Stimulated activated CD4-positive, alpha-beta T cell treated with anti-CD3 and anti-CD28 coated beads, Interleukin-15, amount 100 ng/mL, for 1 hour (primary cell): ENCODE data around the gene TICRR.
"Not testable (repeated sequence)": the region's sequence is repeated elsewhere in the genome, so short reads cannot be mapped to it uniquely, and the experiment has no call there.

Experiments used
- DNase-seq, 2 donors: peaks; one replicate each; pipeline ENCODE4 v3.0.0-alpha.2; 2020; ENCODE audit warnings: low read depth in 1 of 2, low spot score in 1 of 2

The TICRR gene

GRCh38 chr15:89566181-89566580 lies 9.1 kb upstream of the TICRR start:
- no peak for DNase-seq

GRCh38 chr15:89566621-89567294 lies 8.5 kb upstream of the TICRR start:
- no peak for DNase-seq

- DNase-seq, result no peak
Measured at GRCh38 chr15:89569090-89569745, 6.1 kb upstream of the TICRR start.

GRCh38 chr15:89575656-89576416 lies 567 bp downstream of the TICRR start:
- DNase-seq, result no peak

GRCh38 chr15:89576417-89576773 lies 1.1 kb downstream of the TICRR start:
- no peak for DNase-seq

GRCh38 chr15:89577776-89578115 lies 2.5 kb downstream of the TICRR start:
- no peak for DNase-seq

- no peak for DNase-seq
Measured at GRCh38 chr15:89578146-89578545, 2.9 kb downstream of the TICRR start.

- DNase-seq, result not testable (repeated sequence)
Measured at GRCh38 chr15:89580747-89581146, 5.5 kb downstream of the TICRR start.

- DNase-seq, result no peak
Measured at GRCh38 chr15:89586651-89587050, 11.4 kb downstream of the TICRR start.

GRCh38 chr15:89587955-89588354 lies 12.7 kb downstream of the TICRR start:
- DNase-seq, result no peak

GRCh38 chr15:89591834-89592233 lies 16.6 kb downstream of the TICRR start:
- DNase-seq, result no peak

- DNase-seq, result no peak
Measured at GRCh38 chr15:89593018-89593417, 17.7 kb downstream of the TICRR start.

GRCh38 chr15:89599021-89599420 lies 23.8 kb downstream of the TICRR start:
- DNase-seq, result no peak

GRCh38 chr15:89611317-89611716 lies 36.0 kb downstream of the TICRR start:
- DNase-seq, result no peak

- DNase-seq, result no peak
Measured at GRCh38 chr15:89613031-89613430, 37.8 kb downstream of the TICRR start.

- DNase-seq, result no peak
Measured at GRCh38 chr15:89614164-89614563, 38.9 kb downstream of the TICRR start.

GRCh38 chr15:89615135-89615534 lies 39.9 kb downstream of the TICRR start:
- DNase-seq, result no peak

GRCh38 chr15:89616228-89616627 lies 41.0 kb downstream of the TICRR start:
- no peak for DNase-seq

GRCh38 chr15:89621547-89621946 lies 46.3 kb downstream of the TICRR start:
- DNase-seq, result no peak

- DNase-seq, result no peak
Measured at GRCh38 chr15:89623165-89623564, 47.9 kb downstream of the TICRR start.

GRCh38 chr15:89625716-89626115 lies 50.4 kb downstream of the TICRR start:
- no peak for DNase-seq

GRCh38 chr15:89627256-89627970 lies 52.1 kb downstream of the TICRR start:
- DNase-seq, result no peak
